SK-N-SH treated with all-trans-retinoic acid at 6 μM for 48 hours (cell line): Measurements from ENCODE around the gene ACP1.

Experiments used
- CREB5 ChIP-seq: fragments of 250-450 bp; sonication (Bioruptor Pico); IDR thresholded peaks from 2 replicates; pipeline ENCODE4 v1.5.1; 2020; ENCODE audit warnings: low read depth, mild to moderate bottlenecking, moderate library complexity
- ZFP30 ChIP-seq: fragments of 450-650 bp; formaldehyde crosslinking; IDR thresholded peaks from 2 replicates; pipeline ENCODE4 v1.5.0; 2022; ENCODE audit warnings: mild to moderate bottlenecking, moderate library complexity
- ZNF70 ChIP-seq: fragments of 450-650 bp; formaldehyde crosslinking; IDR thresholded peaks from 2 replicates; pipeline ENCODE4 v1.5.0; 2020; ENCODE audit warnings: mild to moderate bottlenecking, moderate library complexity

GRCh38 chr2:279366-279765 is 14.6 kb downstream of the ACP1 start:
- no peak for TF ChIP-seq CREB5 (CRISPR knock-in tag)
- no peak for TF ChIP-seq ZNF70
- TF ChIP-seq ZFP30 (CRISPR knock-in tag), result no peak
